Sigmoid colon (tissue), 4 donors: Measurements from ENCODE around the gene RALB.

Experiments
- CTCF ChIP-seq, 4 experiments: fragments of 450-650 bp in 3 of 4; fragments of 200-600 bp in 1 of 4; IDR thresholded peaks; one replicate each; pipeline ENCODE4 v1.5.1; 2016 to 2019; ENCODE audit warnings: antibody characterized with exemption in 4 of 4, mild to moderate bottlenecking in 3 of 4, moderate library complexity in 2 of 4
- EP300 ChIP-seq, 4 donors: sonication (generic); formaldehyde crosslinking; IDR thresholded peaks; one replicate each; pipeline ENCODE4 v1.6.1; 2017; ENCODE audit warnings: antibody characterized with exemption in 4 of 4
- POLR2A ChIP-seq, 2 donors: fragments of 450-650 bp; IDR thresholded peaks; one replicate each; pipeline ENCODE4 v1.6.1; 2016; ENCODE audit warnings: antibody characterized with exemption in 2 of 2, mild to moderate bottlenecking in 2 of 2, moderate library complexity in 2 of 2

GRCh38 chr2:120227111-120227991 lies 25.3 kb upstream of the RALB start:
- no peak for TF ChIP-seq CTCF (IDR thresholded peaks at IDR 0.05)
- no peak for TF ChIP-seq EP300 (IDR thresholded peaks at IDR 0.05)
- TF ChIP-seq POLR2A (IDR thresholded peaks at IDR 0.05) = no peak
